ENCODE data around the gene FADS2.

The FADS2 gene

GRCh38 chr11:61847914-61848581 lies 19.9 kb downstream of the FADS2 start:
- DNase-seq, result no peak

GRCh38 chr11:61848631-61849030 lies 20.5 kb downstream of the FADS2 start:
- DNase-seq, result no peak

- no peak for DNase-seq
Observed at GRCh38 chr11:61850687-61851086, 22.6 kb downstream of the FADS2 start.

- DNase-seq, result no peak
Observed at GRCh38 chr11:61851113-61851899, 23.2 kb downstream of the FADS2 start.

- DNase-seq, result no peak
Observed at GRCh38 chr11:61851900-61852295, 23.8 kb downstream of the FADS2 start.

- DNase-seq, result no peak
Observed at GRCh38 chr11:61853698-61854169, 25.6 kb downstream of the FADS2 start.

GRCh38 chr11:61854206-61854895 lies 26.3 kb downstream of the FADS2 start:
- no peak for DNase-seq

GRCh38 chr11:61854966-61855714 lies 27.0 kb downstream of the FADS2 start:
- no peak for DNase-seq

- no peak for DNase-seq
Observed at GRCh38 chr11:61855939-61856680, 28.0 kb downstream of the FADS2 start.

- DNase-seq, result no peak
Observed at GRCh38 chr11:61860054-61860903, 32.2 kb downstream of the FADS2 start.

- DNase-seq, result no peak
Observed at GRCh38 chr11:61861634-61862033, 33.5 kb downstream of the FADS2 start.

GRCh38 chr11:61862714-61863547 lies 34.8 kb downstream of the FADS2 start:
- DNase-seq, result no peak

- DNase-seq, result no peak
Observed at GRCh38 chr11:61863548-61864081, 35.5 kb downstream of the FADS2 start.

GRCh38 chr11:61864814-61865775 lies 37.0 kb downstream of the FADS2 start:
- DNase-seq, result no peak

GRCh38 chr11:61866231-61866957 lies 38.3 kb downstream of the FADS2 start:
- DNase-seq, result no peak

GRCh38 chr11:61866958-61867343 lies 38.9 kb downstream of the FADS2 start:
- DNase-seq, result no peak

- no peak for DNase-seq
Observed at GRCh38 chr11:61868571-61869428, 40.7 kb downstream of the FADS2 start.

Data from central memory CD4-positive, alpha-beta T cell (primary cell).